GM21786 (cell line): ENCODE measurements around the gene TLCD1.
A peak's percentile ranks its signal among the peaks of the same experiment; 100 is the strongest.

Experiments
- ATAC-seq: cut with Tn5 transposase; IDR thresholded peaks from one replicate; pipeline ENCODE4 v1.9.1; 2021; ENCODE audit not compliant: unreplicated experiment

The TLCD1 gene

GRCh38 chr17:28714281-28714680 is 11.8 kb downstream of the TLCD1 start:
- ATAC-seq = no peak

GRCh38 chr17:28712705-28713415 is 13.2 kb downstream of the TLCD1 start:
- ATAC-seq = no peak

DNA sequence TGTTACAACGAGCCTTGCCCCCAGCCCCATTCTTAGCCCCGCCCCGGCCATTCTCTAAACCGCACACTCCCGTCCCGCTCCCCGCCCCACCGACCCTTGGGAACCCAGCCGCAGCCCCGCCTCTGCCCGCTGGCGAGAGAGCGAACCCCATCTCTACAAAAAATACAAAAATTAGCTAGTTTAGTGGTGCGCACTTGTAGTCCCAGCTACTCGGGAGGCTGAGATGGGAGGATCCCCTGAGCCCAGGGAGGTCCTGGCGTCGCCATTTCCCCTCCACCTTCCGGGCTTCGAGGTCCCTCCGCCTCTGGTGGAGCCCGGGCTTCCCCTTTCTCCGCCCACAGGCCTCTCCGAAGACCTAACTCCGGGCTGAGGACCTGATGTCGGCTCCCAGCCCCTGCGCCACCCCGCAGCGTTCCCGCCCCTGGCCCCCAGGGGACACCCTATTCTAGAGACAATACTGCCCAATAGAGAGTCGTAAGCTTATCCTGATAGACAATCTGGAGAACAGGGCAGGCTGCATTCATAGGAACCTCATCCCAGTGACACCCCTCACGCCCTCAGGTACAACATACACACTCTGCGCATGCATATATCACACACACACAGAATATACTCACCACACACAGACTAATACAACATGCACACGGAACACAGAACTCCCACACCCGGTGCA is 13.9 kb downstream of the TLCD1 start:
- no peak for ATAC-seq

DNA sequence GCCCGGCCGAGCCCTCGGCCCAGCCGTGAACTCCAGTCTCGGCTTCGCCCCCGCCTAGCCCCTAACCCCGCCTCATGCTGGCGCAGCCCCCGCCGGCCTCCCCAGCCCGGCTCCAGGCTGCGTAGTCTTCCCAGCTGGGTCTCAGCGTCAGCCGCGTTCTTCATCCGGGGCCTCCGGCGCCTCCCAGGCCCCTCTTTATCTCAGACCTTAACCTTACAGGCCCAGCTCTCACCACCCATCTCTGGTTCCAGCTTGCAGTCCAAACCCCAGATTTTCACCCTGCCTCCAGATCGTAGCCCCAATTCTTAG is 14.4 kb downstream of the TLCD1 start, which contains the start of gene PROCA1:
PROCA1 (minus strand) TSS at position 166 of the 309 bp plus-strand sequence. CDS start 228 bp downstream, outside the sequence.
- ATAC-seq = peak; percentile 28

GRCh38 chr17:28710861-28711722 is 14.9 kb downstream of the TLCD1 start:
- ATAC-seq = peak; percentile 88

GRCh38 chr17:28707339-28707720 is 18.7 kb downstream of the TLCD1 start:
- no peak for ATAC-seq

DNA sequence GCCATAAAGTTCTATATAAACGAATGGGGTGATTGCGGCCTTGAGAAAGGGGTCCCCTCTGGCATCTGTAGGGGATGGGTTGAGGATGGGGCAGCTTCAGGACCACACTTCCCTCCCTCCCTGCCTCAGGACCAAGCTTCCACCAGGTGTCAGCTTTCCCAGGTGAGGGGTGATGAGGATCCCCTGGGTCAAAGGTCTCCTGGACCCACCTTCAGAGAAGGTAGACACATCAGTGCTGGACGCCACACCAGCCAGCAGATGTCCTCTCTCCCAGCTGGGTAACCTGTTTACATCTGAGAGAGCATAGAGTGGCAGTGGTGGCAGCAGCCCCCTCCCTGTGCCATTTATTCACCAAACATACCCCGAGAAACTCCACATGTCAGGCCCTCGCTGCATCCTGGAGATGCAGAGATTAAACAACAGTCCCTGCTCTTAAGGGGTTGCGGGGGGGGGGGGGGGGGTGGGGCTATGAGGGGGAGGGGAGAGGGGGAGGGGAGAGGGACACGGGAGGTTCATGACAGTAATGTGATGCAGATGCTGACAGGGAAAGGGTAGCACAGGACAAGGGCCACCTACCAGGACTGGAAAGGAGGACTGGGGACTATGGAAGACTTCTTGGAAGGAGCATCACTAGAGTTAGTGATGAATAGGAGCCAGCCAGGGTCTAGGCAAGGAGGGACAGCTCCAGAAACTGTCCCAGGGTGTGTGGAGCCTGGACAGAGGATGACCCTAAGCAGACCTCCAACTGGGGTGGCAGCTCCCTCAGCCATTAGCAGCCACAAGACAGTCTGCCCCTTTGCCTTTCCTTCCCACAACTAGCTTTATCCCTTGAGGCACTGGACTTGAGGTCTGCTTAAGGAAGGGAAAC is 19.3 kb downstream of the TLCD1 start:
- no peak for ATAC-seq

GRCh38 chr17:28705728-28706334 is 20.2 kb downstream of the TLCD1 start:
- ATAC-seq = no peak

DNA sequence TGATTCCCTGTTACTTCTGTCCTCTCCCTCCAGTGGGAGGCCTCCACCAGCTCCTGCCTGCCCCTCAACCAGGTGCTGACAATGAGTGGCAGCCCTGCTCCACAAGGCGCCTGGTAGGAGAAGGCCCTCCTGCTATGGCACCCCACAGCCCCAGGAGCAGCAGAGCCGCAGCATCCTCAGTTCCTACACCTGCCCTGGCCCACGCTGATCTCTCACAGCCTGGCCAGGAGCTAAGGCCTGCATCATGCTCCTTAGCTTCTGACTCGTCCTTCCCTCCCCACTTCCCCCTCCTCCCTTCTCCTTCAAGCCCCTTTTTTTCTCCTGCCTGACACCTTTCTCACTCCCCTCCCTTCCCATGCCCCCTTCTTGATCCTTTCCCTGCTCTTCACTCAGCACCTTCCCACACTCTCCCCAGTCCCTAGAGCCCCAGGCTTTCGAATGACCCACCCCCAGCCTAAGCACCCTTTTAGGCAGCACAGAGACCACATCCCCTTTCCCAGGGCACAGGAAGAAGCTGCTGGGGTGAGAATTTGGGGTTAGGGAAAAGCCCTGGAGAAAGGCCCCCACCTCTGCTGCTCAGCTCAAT is 20.9 kb downstream of the TLCD1 start:
- ATAC-seq = no peak

GRCh38 chr17:28704219-28704858 is 21.7 kb downstream of the TLCD1 start:
- ATAC-seq = no peak

DNA sequence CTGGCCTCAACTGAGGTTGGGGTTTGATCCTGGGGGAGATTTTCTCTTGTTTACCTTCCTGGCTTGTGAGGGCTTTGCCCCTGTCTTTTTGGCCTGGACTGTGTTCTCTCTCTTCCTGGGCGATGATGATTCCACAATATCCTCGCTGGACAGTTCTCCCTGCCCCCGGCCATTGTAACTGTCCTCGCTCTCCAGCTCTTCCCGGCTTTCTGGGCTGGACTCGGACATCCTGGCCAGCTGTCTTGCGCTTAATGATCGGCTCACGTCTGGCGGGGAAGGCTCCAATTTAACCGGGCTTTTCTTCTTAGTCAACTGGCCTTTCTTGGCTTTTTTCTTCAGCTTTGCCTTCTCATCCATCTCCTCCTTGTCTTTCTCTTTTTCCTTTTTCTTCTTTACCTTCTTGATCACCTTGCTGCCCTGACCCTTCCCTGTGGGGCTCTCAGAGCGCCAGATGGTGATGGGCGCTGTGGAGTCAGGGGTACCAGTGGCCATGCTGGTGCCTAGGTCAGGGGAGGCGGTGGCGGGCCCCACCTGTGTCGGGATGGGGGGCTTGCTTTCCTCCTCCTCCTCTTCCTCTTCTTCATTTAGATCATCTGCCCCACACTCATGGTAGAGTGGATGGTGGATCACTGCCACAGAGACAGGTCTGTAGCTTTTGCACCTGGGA is 22.3 kb downstream of the TLCD1 start:
- no peak for ATAC-seq

DNA sequence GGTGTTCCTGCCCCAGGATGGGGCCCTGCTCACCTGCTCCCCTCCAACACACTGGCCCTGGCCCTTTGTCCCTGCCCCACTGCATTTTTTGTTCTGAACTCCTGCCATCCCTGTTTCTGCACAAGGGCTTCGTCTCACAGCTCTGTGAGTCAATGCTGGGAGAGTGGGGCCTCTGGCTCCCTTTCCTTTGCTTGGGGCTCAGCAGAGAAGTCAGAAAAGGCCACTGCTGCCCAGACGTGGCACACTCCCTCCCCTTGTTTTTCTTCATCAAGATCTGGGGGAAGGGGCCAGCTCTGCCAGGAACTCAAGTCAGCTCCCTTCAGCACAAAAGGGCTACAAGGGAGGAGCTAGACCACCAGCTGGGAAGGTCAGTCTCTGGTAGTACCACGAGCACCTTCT is 23.3 kb downstream of the TLCD1 start:
- ATAC-seq = no peak

- ATAC-seq = no peak
Measured at GRCh38 chr17:28702026-28702751, 23.8 kb downstream of the TLCD1 start.

- no peak for ATAC-seq
Measured at GRCh38 chr17:28700830-28701492, 25.1 kb downstream of the TLCD1 start.

DNA sequence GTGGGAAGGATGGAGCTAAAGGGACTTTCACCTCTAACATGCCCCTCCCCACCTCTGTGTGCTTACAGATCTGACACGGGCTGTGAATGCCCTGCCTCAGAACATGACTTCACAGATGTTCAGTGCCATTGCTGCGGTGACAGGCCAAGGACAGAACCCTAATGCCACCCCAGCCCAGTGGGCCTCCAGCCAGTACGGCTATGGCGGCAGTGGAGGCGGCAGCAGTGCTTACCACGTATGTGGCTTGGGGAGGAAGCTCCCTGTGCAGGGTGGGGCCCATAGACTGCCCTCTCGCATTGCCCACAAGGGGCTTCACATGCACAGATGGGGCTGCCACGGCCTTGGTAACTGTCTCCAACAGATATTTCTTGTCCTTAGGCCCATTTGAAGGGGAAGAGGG is 25.8 kb downstream of the TLCD1 start:
- ATAC-seq = no peak

GRCh38 chr17:28698253-28698941 is 27.6 kb downstream of the TLCD1 start:
- ATAC-seq = no peak

DNA sequence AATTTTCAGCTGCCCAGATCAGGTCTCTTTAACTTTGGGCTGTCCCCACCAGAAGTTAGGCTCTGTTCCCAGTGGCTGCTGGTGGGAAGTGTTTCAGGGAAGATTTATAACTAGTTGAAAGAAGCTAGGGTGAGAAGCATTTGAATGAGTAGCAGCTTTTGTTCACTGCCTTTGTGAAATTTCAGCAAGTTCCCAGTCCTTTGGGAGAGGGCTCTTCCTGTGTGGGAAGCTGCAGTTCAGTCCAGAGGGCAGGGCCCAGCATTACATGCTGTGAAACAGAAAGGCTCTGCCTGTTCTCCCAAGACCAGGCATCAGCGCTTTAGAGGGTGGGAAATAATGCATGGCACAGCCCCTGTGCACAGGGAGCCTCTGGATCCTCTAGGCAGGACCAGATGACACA is 32.2 kb downstream of the TLCD1 start:
- no peak for ATAC-seq
